Measurements from ENCODE around the gene TGM2. TPM values are rescaled to one million over a fixed set of nuclear protein-coding genes. Genes with fewer than 3 reads are reported as not detected.
A peak's percentile ranks its signal among the peaks of the same experiment; 100 is the strongest.

TGM2 gene
- total and polyA plus RNA-seq, 9 of the 15 experiments (the other 6 are each of a cell fraction or from before 2014, with no cell fraction given): 5.5 to 78.5 (median 37.6) TPM

- TF ChIP-seq CEBPG (CRISPR knock-in tag; IDR thresholded peaks at IDR 0.05) (peak; percentile 65; the same call in 1 of the 2 replicates), CEBPG (tag; conservative IDR thresholded peaks at IDR 0.05 in 1 of 2, IDR thresholded peaks at IDR 0.05 in 1 of 2) (peak; percentile 41 to 65; a peak in 3 of 4 replicates), CREB1 (IDR thresholded peaks at IDR 0.05) (no peak), CREB1 (CRISPR knock-in tag; IDR thresholded peaks at IDR 0.05) (no peak), KLF10 (CRISPR knock-in tag; IDR thresholded peaks at IDR 0.05) (no peak), CREB3L1 (IDR thresholded peaks at IDR 0.05; ENCODE audit: borderline replicate concordance, low read depth) (peak; percentile 80), FOXP4 (CRISPR knock-in tag; IDR thresholded peaks at IDR 0.05; ENCODE audit: borderline replicate concordance) (no peak), NR2C1 (IDR thresholded peaks at IDR 0.05) (peak; percentile 75), NR2C1 (tag; IDR thresholded peaks at IDR 0.05) (peak; percentile 89), NR2F6 (CRISPR knock-in tag; IDR thresholded peaks at IDR 0.05) (peak; percentile 77; the same call in 1 of the 2 replicates), NR4A1 (CRISPR knock-in tag; IDR thresholded peaks at IDR 0.05) (no peak), NR4A1 (tag; IDR thresholded peaks at IDR 0.05) (no peak), ZNF639 (CRISPR knock-in tag; conservative IDR thresholded peaks at IDR 0.05 in 1 of 2, IDR thresholded peaks at IDR 0.05 in 1 of 2) (peak in 1 of 2 experiments; percentile 50; a peak in 1 of 4 replicates), SRSF9 (IDR thresholded peaks at IDR 0.05; ENCODE audit: borderline replicate concordance, low read depth, low read length) (no peak), ZNF395 (CRISPR knock-in tag; IDR thresholded peaks at IDR 0.05) (no peak), RBM15 (IDR thresholded peaks at IDR 0.05; ENCODE audit: insufficient read depth, low read length) (no peak), MYBL2 (IDR thresholded peaks at IDR 0.05; ENCODE audit: low read depth) (no peak), MYBL2 (CRISPR knock-in tag; IDR thresholded peaks at IDR 0.05; ENCODE audit: borderline replicate concordance) (no peak)
Measured at GRCh38 chr20:38196592-38196991, 31.5 kb upstream of the TGM2 start (continued).
